ENCODE results near the gene CDC14B.

GRCh38 chr9:96487029-96487396 lies 132.6 kb downstream of the CDC14B start:
- TF ChIP-seq CTCF (IDR thresholded peaks at IDR 0.05; ENCODE audit: low read depth, low read length, poor library complexity, severe bottlenecking) = no peak
- no peak for TF ChIP-seq EZH2phosphoT487 (IDR thresholded peaks at IDR 0.05; ENCODE audit: borderline replicate concordance, low read length)
